ENCODE measurements around the gene PRKG1.

PRKG1 gene

GRCh38 chr10:51706225-51706624 is 631.9 kb downstream of the PRKG1 start:
- Mint-ChIP-seq H3K27ac (no peak overlapping the region), H3K4me3 (no peak overlapping the region), H3K4me1 (ENCODE audit: low read depth) (peaks cover 39% of the 10 kb centered on the region), H3K27me3 (no peaks in the 10 kb centered on the region), H3K36me3 (ENCODE audit: low read depth) (no peaks in the 10 kb centered on the region), H3K9me3 (no peaks in the 10 kb centered on the region)
- no peak for DNase-seq

GRCh38 chr10:51707392-51707791 is 633.1 kb downstream of the PRKG1 start:
- no peak for DNase-seq
- Mint-ChIP-seq H3K27me3 (no peaks in the 10 kb centered on the region), H3K4me3 (no peak overlapping the region), H3K4me1 (ENCODE audit: low read depth) (peaks cover 37% of the 10 kb centered on the region), H3K9me3 (no peaks in the 10 kb centered on the region), H3K36me3 (ENCODE audit: low read depth) (no peaks in the 10 kb centered on the region), H3K27ac (peak overlapping the region; percentile 68)

- peaks cover 37% of the 10 kb centered on the region for H3K4me1 Mint-ChIP-seq (ENCODE audit: low read depth)
- H3K27ac Mint-ChIP-seq = peak overlapping the region; percentile 68
- no peaks in the 10 kb centered on the region for H3K9me3 Mint-ChIP-seq
- H3K4me3 Mint-ChIP-seq = no peak overlapping the region
- no peaks in the 10 kb centered on the region for H3K27me3 Mint-ChIP-seq
- no peaks in the 10 kb centered on the region for H3K36me3 Mint-ChIP-seq (ENCODE audit: low read depth)
- no peak for DNase-seq
These were observed 633.6 kb downstream of the PRKG1 start for GRCh38 chr10:51707821-51708424.

GRCh38 chr10:51708609-51709008 is 634.3 kb downstream of the PRKG1 start:
- Mint-ChIP-seq H3K27ac (peak overlapping the region; percentile 68), H3K4me3 (no peak overlapping the region), H3K9me3 (no peaks in the 10 kb centered on the region), H3K27me3 (no peaks in the 10 kb centered on the region), H3K36me3 (ENCODE audit: low read depth) (no peaks in the 10 kb centered on the region), H3K4me1 (ENCODE audit: low read depth) (peaks cover 37% of the 10 kb centered on the region)
- DNase-seq = no peak

GRCh38 chr10:51709324-51709972 is 635.2 kb downstream of the PRKG1 start:
- Mint-ChIP-seq H3K9me3 (no peaks in the 10 kb centered on the region), H3K4me1 (ENCODE audit: low read depth) (peaks cover 37% of the 10 kb centered on the region), H3K4me3 (no peak overlapping the region), H3K36me3 (ENCODE audit: low read depth) (no peaks in the 10 kb centered on the region), H3K27me3 (no peaks in the 10 kb centered on the region), H3K27ac (no peak overlapping the region)
- DNase-seq = no peak

- Mint-ChIP-seq H3K4me1 (ENCODE audit: low read depth) (peaks cover 37% of the 10 kb centered on the region), H3K27ac (no peak overlapping the region), H3K9me3 (no peaks in the 10 kb centered on the region), H3K36me3 (ENCODE audit: low read depth) (no peaks in the 10 kb centered on the region), H3K27me3 (peaks cover 7% of the 10 kb centered on the region), H3K4me3 (no peak overlapping the region)
- no peak for DNase-seq
These were observed 637.2 kb downstream of the PRKG1 start for GRCh38 chr10:51711519-51711891.

- no peak for DNase-seq
- peaks cover 16% of the 10 kb centered on the region for H3K27me3 Mint-ChIP-seq
- no peaks in the 10 kb centered on the region for H3K9me3 Mint-ChIP-seq
- H3K27ac Mint-ChIP-seq = no peak overlapping the region
- no peak overlapping the region for H3K4me3 Mint-ChIP-seq
- H3K36me3 Mint-ChIP-seq (ENCODE audit: low read depth) = no peaks in the 10 kb centered on the region
- no peaks in the 10 kb centered on the region for H3K4me1 Mint-ChIP-seq (ENCODE audit: low read depth)
These were observed 642.7 kb downstream of the PRKG1 start for GRCh38 chr10:51716981-51717380.

- H3K9me3 Mint-ChIP-seq = no peaks in the 10 kb centered on the region
- H3K4me1 Mint-ChIP-seq (ENCODE audit: low read depth) = no peaks in the 10 kb centered on the region
- no peak overlapping the region for H3K4me3 Mint-ChIP-seq
- no peaks in the 10 kb centered on the region for H3K36me3 Mint-ChIP-seq (ENCODE audit: low read depth)
- no peak for DNase-seq
- peaks cover 16% of the 10 kb centered on the region for H3K27me3 Mint-ChIP-seq
- H3K27ac Mint-ChIP-seq = no peak overlapping the region
These were observed 644.6 kb downstream of the PRKG1 start for GRCh38 chr10:51718804-51719291.

GRCh38 chr10:51724038-51724437 is 649.8 kb downstream of the PRKG1 start:
- no peaks in the 10 kb centered on the region for H3K4me1 Mint-ChIP-seq (ENCODE audit: low read depth)
- H3K27me3 Mint-ChIP-seq = peaks cover 3% of the 10 kb centered on the region
- no peaks in the 10 kb centered on the region for H3K36me3 Mint-ChIP-seq (ENCODE audit: low read depth)
- H3K27ac Mint-ChIP-seq = no peak overlapping the region
- no peak overlapping the region for H3K4me3 Mint-ChIP-seq
- DNase-seq = no peak
- H3K9me3 Mint-ChIP-seq = no peaks in the 10 kb centered on the region

GRCh38 chr10:51729822-51730555 is 655.7 kb downstream of the PRKG1 start:
- Mint-ChIP-seq H3K27me3 (no peaks in the 10 kb centered on the region), H3K4me3 (no peak overlapping the region), H3K9me3 (no peaks in the 10 kb centered on the region), H3K4me1 (ENCODE audit: low read depth) (no peaks in the 10 kb centered on the region), H3K36me3 (ENCODE audit: low read depth) (no peaks in the 10 kb centered on the region), H3K27ac (no peak overlapping the region)
- DNase-seq = no peak

GRCh38 chr10:51733057-51733456 is 658.8 kb downstream of the PRKG1 start:
- Mint-ChIP-seq H3K4me1 (ENCODE audit: low read depth) (no peaks in the 10 kb centered on the region), H3K27me3 (peaks cover 1% of the 10 kb centered on the region), H3K27ac (no peak overlapping the region), H3K4me3 (no peak overlapping the region), H3K36me3 (ENCODE audit: low read depth) (no peaks in the 10 kb centered on the region), H3K9me3 (no peaks in the 10 kb centered on the region)
- no peak for DNase-seq

GRCh38 chr10:51743146-51743545 is 668.9 kb downstream of the PRKG1 start:
- H3K27me3 Mint-ChIP-seq = peaks cover 1% of the 10 kb centered on the region
- no peaks in the 10 kb centered on the region for H3K4me1 Mint-ChIP-seq (ENCODE audit: low read depth)
- H3K36me3 Mint-ChIP-seq (ENCODE audit: low read depth) = no peaks in the 10 kb centered on the region
- H3K9me3 Mint-ChIP-seq = no peaks in the 10 kb centered on the region
- no peak overlapping the region for H3K27ac Mint-ChIP-seq
- H3K4me3 Mint-ChIP-seq = no peak overlapping the region
- DNase-seq = no peak

GRCh38 chr10:51744235-51745000 is 670.1 kb downstream of the PRKG1 start:
- H3K4me3 Mint-ChIP-seq = no peak overlapping the region
- no peaks in the 10 kb centered on the region for H3K9me3 Mint-ChIP-seq
- H3K27me3 Mint-ChIP-seq = no peaks in the 10 kb centered on the region
- H3K36me3 Mint-ChIP-seq (ENCODE audit: low read depth) = no peaks in the 10 kb centered on the region
- H3K27ac Mint-ChIP-seq = no peak overlapping the region
- H3K4me1 Mint-ChIP-seq (ENCODE audit: low read depth) = no peaks in the 10 kb centered on the region
- DNase-seq = no peak

GRCh38 chr10:51745397-51745796 is 671.1 kb downstream of the PRKG1 start:
- Mint-ChIP-seq H3K36me3 (ENCODE audit: low read depth) (no peaks in the 10 kb centered on the region), H3K4me1 (ENCODE audit: low read depth) (no peaks in the 10 kb centered on the region), H3K4me3 (no peak overlapping the region), H3K9me3 (no peaks in the 10 kb centered on the region), H3K27me3 (no peaks in the 10 kb centered on the region), H3K27ac (no peak overlapping the region)
- DNase-seq = no peak
